ENCODE measurements around the gene TMA7B.

GRCh38 chr22:39952347-39952746 is 7.8 kb upstream of the TMA7B start:
- TF ChIP-seq CTCF (IDR thresholded peaks at IDR 0.05) (no peak), POLR2A (IDR thresholded peaks at IDR 0.05) (no peak)
